H9 (cell line): Measurements from ENCODE around the gene PRR20G. TPM values are rescaled to one million over a fixed set of nuclear protein-coding genes. Genes with fewer than 3 reads are reported as not detected.

ENCODE experiments used
- DNase-seq: peaks from one replicate; pipeline ENCODE4 v3.0.0-alpha.2; 2017
- H2AFZ ChIP-seq: one replicate; pipeline ENCODE4 v1.6.1; 2013; ENCODE audit warnings: mild to moderate bottlenecking, low read length, control low read depth, moderate library complexity
- H2AK5ac ChIP-seq: 2 replicates; pipeline ENCODE4 v1.6.1; 2013; ENCODE audit warnings: low read length, control low read depth, mixed read lengths; ENCODE audit not compliant: insufficient read length
- H2BK120ac ChIP-seq: one replicate; pipeline ENCODE4 v1.6.1; 2013; ENCODE audit warnings: low read depth, mild to moderate bottlenecking, low read length, control low read depth, inconsistent platforms; ENCODE audit not compliant: poor library complexity, severe bottlenecking
- H2BK12ac ChIP-seq: 2 replicates; pipeline ENCODE4 v1.6.1; 2013; ENCODE audit warnings: low read length, control low read depth, mixed read lengths, low read depth; ENCODE audit not compliant: insufficient read length
- H2BK15ac ChIP-seq: 2 replicates; pipeline ENCODE4 v1.6.1; 2013; ENCODE audit warnings: low read depth, low read length, control low read depth
- H2BK20ac ChIP-seq: one replicate; pipeline ENCODE4 v1.6.1; 2013; ENCODE audit warnings: low read depth, mild to moderate bottlenecking, low read length, control low read depth, inconsistent platforms; ENCODE audit not compliant: poor library complexity, severe bottlenecking
- H2BK5ac ChIP-seq: 2 replicates; pipeline ENCODE4 v1.6.1; 2013; ENCODE audit warnings: low read length, control low read depth, mixed read lengths; ENCODE audit not compliant: insufficient read length
- H3K14ac ChIP-seq: 2 replicates; pipeline ENCODE4 v1.6.1; 2013; ENCODE audit warnings: low read length, control low read depth; ENCODE audit not compliant: insufficient read depth
- H3K18ac ChIP-seq: 2 replicates; pipeline ENCODE4 v1.6.1; 2013; ENCODE audit warnings: low read depth, mild to moderate bottlenecking, mixed read lengths, low read length, control low read depth; ENCODE audit not compliant: insufficient read length
- H3K23ac ChIP-seq: 2 replicates; pipeline ENCODE4 v1.6.1; 2013; ENCODE audit warnings: low read length, control low read depth, mixed read lengths, low read depth; ENCODE audit not compliant: insufficient read length
- H3K23me2 ChIP-seq: 2 replicates; pipeline ENCODE4 v1.6.1; 2013; ENCODE audit warnings: low read depth, mild to moderate bottlenecking, mixed read lengths, low read length, control low read depth; ENCODE audit not compliant: insufficient read length, poor library complexity, severe bottlenecking
- H3K27ac ChIP-seq: 2 replicates; pipeline ENCODE4 v1.5.1; 2013; ENCODE audit warnings: low read length, control low read depth, mixed read lengths, low read depth; ENCODE audit not compliant: insufficient read length
- H3K27me3 ChIP-seq: 2 replicates; pipeline ENCODE4 v1.6.1; 2013; ENCODE audit warnings: low read length, control low read depth, inconsistent platforms; ENCODE audit not compliant: insufficient read depth
- H3K4ac ChIP-seq: 2 replicates; pipeline ENCODE4 v1.6.1; 2013; ENCODE audit warnings: low read depth, mild to moderate bottlenecking, control low read depth, inconsistent platforms, low read length, moderate library complexity
- H3K4me1 ChIP-seq: 2 replicates; pipeline ENCODE4 v1.6.1; 2013; ENCODE audit warnings: low read length, control low read depth, inconsistent platforms; ENCODE audit not compliant: insufficient read depth
- H3K4me2 ChIP-seq: 2 replicates; pipeline ENCODE4 v1.6.1; 2013; ENCODE audit warnings: low read length, control low read depth, mixed read lengths; ENCODE audit not compliant: insufficient read length, insufficient read depth
- H3K56ac ChIP-seq: 2 replicates; pipeline ENCODE4 v1.6.1; 2013; ENCODE audit warnings: low read depth, mild to moderate bottlenecking, mixed read lengths, low read length, control low read depth; ENCODE audit not compliant: insufficient read length
- H3K79me1 ChIP-seq: 2 replicates; pipeline ENCODE4 v1.6.1; 2013; ENCODE audit warnings: low read depth, mild to moderate bottlenecking, moderate library complexity, low read length, control low read depth, inconsistent platforms; ENCODE audit not compliant: insufficient read depth, poor library complexity, severe bottlenecking
- H3K79me2 ChIP-seq: 2 replicates; pipeline ENCODE4 v1.6.1; 2013; ENCODE audit warnings: low read length, control low read depth, inconsistent platforms; ENCODE audit not compliant: insufficient read depth
- H3K9ac ChIP-seq: 2 replicates; pipeline ENCODE4 v1.6.1; 2013; ENCODE audit warnings: low read length, control low read depth, mixed read lengths; ENCODE audit not compliant: insufficient read length; ENCODE audit errors: extremely low read depth
- H3K9me3 ChIP-seq: one replicate; pipeline ENCODE4 v1.6.1; 2013; ENCODE audit warnings: low read depth, low read length, inconsistent platforms; ENCODE audit not compliant: control insufficient read depth
- H3T11ph ChIP-seq: one replicate; pipeline ENCODE4 v1.6.1; 2013; ENCODE audit warnings: mild to moderate bottlenecking, low read length, control low read depth, inconsistent platforms
- H4K20me1 ChIP-seq: one replicate; pipeline ENCODE4 v1.6.1; 2013; ENCODE audit not compliant: control insufficient read depth, insufficient read length, insufficient read depth
- H4K5ac ChIP-seq: 2 replicates; pipeline ENCODE4 v1.6.1; 2013; ENCODE audit warnings: low read depth, mild to moderate bottlenecking, mixed read lengths, low read length, control low read depth; ENCODE audit not compliant: insufficient read length
- H4K8ac ChIP-seq: replicated peaks from 2 replicates; pipeline ENCODE4 v1.6.1; 2013; ENCODE audit warnings: low read length, control low read depth, mixed read lengths, low read depth; ENCODE audit not compliant: insufficient read length
- H4K91ac ChIP-seq: 2 replicates; pipeline ENCODE4 v1.6.1; 2013; ENCODE audit warnings: low read depth, mild to moderate bottlenecking, moderate library complexity, mixed read lengths, low read length, control low read depth; ENCODE audit not compliant: insufficient read length
- H3K27ac Mint-ChIP-seq, 3 experiments: 2 replicates in 2 of 3; 3 replicates in 1 of 3; pipeline ENCODE4 v1.8.0; 2020 to 2021; ENCODE audit warnings: mixed read lengths in 3 of 3, mild to moderate bottlenecking in 1 of 3, moderate library complexity in 1 of 3
- H3K27me3 Mint-ChIP-seq: 2 replicates; pipeline ENCODE4 v1.8.0; 2021; ENCODE audit warnings: low read depth, mild to moderate bottlenecking, moderate library complexity, mixed read lengths
- H3K36me3 Mint-ChIP-seq, 3 experiments: 2 replicates in 2 of 3; 3 replicates in 1 of 3; pipeline ENCODE4 v1.8.0; 2020 to 2021; ENCODE audit warnings: low read depth in 3 of 3, mixed read lengths in 3 of 3; ENCODE audit not compliant: insufficient read depth in 1 of 3
- H3K4me1 Mint-ChIP-seq, 2 experiments: 2 replicates each; pipeline ENCODE4 v1.8.0; 2020; ENCODE audit warnings: mixed read lengths in 2 of 2
- H3K4me3 Mint-ChIP-seq, 2 experiments: 2 replicates in 1 of 2; 3 replicates in 1 of 2; pipeline ENCODE4 v1.8.0; 2020 to 2021; ENCODE audit warnings: mild to moderate bottlenecking in 2 of 2, mixed read lengths in 2 of 2, moderate library complexity in 1 of 2
- H3K9me3 Mint-ChIP-seq, 2 experiments: 2 replicates in 1 of 2; 3 replicates in 1 of 2; pipeline ENCODE4 v1.8.0; 2020; ENCODE audit warnings: mild to moderate bottlenecking in 2 of 2, mixed read lengths in 2 of 2, moderate library complexity in 1 of 2
- CTCF ChIP-seq: fragments of 200-600 bp; sonication (generic); conservative IDR thresholded peaks from 3 replicates; pipeline ENCODE4 v1.8.0; 2021; ENCODE audit warnings: antibody characterized with exemption, mild to moderate bottlenecking
- WGBS: extraction: QIAGEN DNeasy Blood & Tissue Kit; methylation state at CpG from one replicate; pipeline ENCODE4 v1.1.7; 2013; ENCODE audit warnings: missing lambda C conversion rate, low lambda C conversion rate, mixed read lengths; ENCODE audit not compliant: insufficient read length; ENCODE audit errors: extremely low coverage; 5-methylcytosine and 5-hydroxymethylcytosine counted together
- total RNA-seq: library from RNA; stranded (reverse); gene quantifications from 2 replicates; pipeline ENCODE4 v1.2.1, GENCODE V29; 2021

Gene PRR20G
- total RNA-seq, 1 experiment from 2014 or later, result 0.35 TPM

GRCh38 chr3:127274200-127274760, 13.6 kb downstream of the PRR20G start:
- H2BK120ac ChIP-seq, result no peak overlapping the region
- H3K56ac ChIP-seq, result no peak overlapping the region
- no peak overlapping the region for H2BK12ac ChIP-seq
- H3K23ac ChIP-seq, result no peak overlapping the region
- no peak overlapping the region for H3K9ac ChIP-seq
- no peak overlapping the region for H3T11ph ChIP-seq
- H3K27ac Mint-ChIP-seq, result no peak overlapping the region
- no peak overlapping the region for H2BK5ac ChIP-seq
- no peak overlapping the region for H2BK15ac ChIP-seq
- no peaks in the 10 kb centered on the region for H3K79me2 ChIP-seq
- no peak overlapping the region for H3K18ac ChIP-seq
- H3K4me3 Mint-ChIP-seq, result no peak overlapping the region
- no peak overlapping the region for H2AK5ac ChIP-seq
- H4K91ac ChIP-seq, result no peak overlapping the region
- H3K14ac ChIP-seq, result no peak overlapping the region
- H3K23me2 ChIP-seq, result no peaks in the 10 kb centered on the region
- H3K27me3 ChIP-seq, result no peaks in the 10 kb centered on the region
- no peak overlapping the region for H4K8ac ChIP-seq
- H3K36me3 Mint-ChIP-seq, result peaks cover 0 to 20% (median 0%) of the 10 kb centered on the region in 3 experiments; a peak in 3 of 7 replicates
- peaks cover 47 to 52% of the 10 kb centered on the region in 2 experiments for H3K9me3 Mint-ChIP-seq
- TF ChIP-seq CTCF, result no peak
- H3K4me2 ChIP-seq, result no peak overlapping the region
- no peak for DNase-seq
- peaks cover 5 to 7% of the 10 kb centered on the region in 2 experiments for H3K4me1 Mint-ChIP-seq
- H4K20me1 ChIP-seq, result no peaks in the 10 kb centered on the region
- no peak overlapping the region for H2BK20ac ChIP-seq
- no peaks in the 10 kb centered on the region for H3K4me1 ChIP-seq
- WGBS, result no CpG with 5 or more reads among the region's 6 CpGs
- H3K4ac ChIP-seq, result no peak overlapping the region
- H3K27me3 Mint-ChIP-seq, result peaks cover 6% of the 10 kb centered on the region
- H3K27ac ChIP-seq, result no peak overlapping the region
- H3K79me1 ChIP-seq, result no peaks in the 10 kb centered on the region
- H2AFZ ChIP-seq, result no peak overlapping the region
- H4K5ac ChIP-seq, result no peak overlapping the region
- peaks cover 25% of the 10 kb centered on the region for H3K9me3 ChIP-seq
